ENCODE data around the gene IGFBP7.

Gene IGFBP7, protein sequence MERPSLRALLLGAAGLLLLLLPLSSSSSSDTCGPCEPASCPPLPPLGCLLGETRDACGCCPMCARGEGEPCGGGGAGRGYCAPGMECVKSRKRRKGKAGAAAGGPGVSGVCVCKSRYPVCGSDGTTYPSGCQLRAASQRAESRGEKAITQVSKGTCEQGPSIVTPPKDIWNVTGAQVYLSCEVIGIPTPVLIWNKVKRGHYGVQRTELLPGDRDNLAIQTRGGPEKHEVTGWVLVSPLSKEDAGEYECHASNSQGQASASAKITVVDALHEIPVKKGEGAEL

DNA sequence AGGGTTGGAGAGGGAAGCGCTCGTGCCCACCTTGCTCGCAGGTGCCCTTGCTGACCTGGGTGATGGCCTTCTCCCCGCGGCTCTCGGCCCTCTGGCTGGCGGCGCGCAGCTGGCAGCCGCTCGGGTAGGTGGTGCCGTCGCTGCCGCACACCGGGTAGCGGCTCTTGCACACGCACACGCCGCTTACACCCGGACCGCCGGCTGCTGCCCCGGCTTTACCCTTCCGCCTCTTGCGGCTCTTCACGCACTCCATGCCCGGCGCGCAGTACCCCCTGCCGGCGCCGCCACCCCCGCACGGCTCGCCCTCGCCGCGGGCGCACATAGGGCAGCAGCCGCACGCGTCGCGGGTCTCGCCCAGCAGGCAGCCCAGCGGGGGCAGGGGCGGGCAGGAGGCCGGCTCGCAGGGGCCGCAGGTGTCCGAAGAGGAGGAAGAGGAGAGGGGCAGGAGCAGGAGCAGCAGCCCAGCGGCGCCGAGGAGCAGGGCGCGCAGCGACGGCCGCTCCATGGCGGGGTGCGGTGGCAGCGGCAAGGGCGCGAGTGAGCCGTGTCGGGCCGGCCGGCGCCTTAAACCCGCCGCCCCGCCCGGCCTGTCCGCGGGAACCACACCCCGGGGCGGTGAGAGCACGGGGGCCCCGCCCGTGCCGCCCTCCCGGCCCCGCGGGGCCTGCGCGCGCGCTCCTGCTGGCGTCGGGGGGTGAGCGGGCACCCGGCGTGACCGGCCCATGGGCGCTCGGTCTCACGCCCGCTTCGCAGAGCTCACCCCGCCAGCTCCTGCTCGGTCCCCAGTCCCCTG lies at the start of gene IGFBP7:
TSS of gene IGFBP7 (minus strand) at position 539 of the 793 bp plus-strand sequence. CDS start at position 505, 34 bp downstream.
- TF ChIP-seq, protein P1, sequence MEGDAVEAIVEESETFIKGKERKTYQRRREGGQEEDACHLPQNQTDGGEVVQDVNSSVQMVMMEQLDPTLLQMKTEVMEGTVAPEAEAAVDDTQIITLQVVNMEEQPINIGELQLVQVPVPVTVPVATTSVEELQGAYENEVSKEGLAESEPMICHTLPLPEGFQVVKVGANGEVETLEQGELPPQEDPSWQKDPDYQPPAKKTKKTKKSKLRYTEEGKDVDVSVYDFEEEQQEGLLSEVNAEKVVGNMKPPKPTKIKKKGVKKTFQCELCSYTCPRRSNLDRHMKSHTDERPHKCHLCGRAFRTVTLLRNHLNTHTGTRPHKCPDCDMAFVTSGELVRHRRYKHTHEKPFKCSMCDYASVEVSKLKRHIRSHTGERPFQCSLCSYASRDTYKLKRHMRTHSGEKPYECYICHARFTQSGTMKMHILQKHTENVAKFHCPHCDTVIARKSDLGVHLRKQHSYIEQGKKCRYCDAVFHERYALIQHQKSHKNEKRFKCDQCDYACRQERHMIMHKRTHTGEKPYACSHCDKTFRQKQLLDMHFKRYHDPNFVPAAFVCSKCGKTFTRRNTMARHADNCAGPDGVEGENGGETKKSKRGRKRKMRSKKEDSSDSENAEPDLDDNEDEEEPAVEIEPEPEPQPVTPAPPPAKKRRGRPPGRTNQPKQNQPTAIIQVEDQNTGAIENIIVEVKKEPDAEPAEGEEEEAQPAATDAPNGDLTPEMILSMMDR (IDR thresholded peaks at IDR 0.05; ENCODE audit: low read depth, low read length), result no peak
- H3K4me3 ChIP-seq (ENCODE audit: low read depth, low read length), result peak within 1 kb of the TSS; percentile 89

DNA sequence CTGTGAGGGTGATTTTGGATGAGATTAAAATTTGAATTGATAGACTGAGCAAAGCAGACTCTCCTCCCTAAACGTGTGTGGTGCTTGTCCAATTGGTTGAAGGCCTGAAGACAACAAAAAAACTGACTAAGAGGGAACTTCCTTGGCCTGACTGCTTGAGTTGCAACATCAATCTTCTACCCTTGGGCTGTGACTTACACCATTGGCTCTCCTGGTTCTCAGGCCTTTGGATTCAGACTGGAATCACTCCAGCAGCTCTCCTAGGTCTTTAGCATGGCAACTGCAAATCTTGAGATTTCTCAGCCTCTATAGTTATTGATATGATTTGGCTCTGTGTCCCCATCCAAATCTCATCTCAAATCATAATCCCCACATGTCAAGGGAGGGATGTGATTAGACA lies 49.7 kb upstream of the IGFBP7 start:
- H3K4me3 ChIP-seq (ENCODE audit: low read depth, low read length), result no peak overlapping the region
- TF ChIP-seq, protein P1 (IDR thresholded peaks at IDR 0.05; ENCODE audit: low read depth, low read length), result no peak

DNA sequence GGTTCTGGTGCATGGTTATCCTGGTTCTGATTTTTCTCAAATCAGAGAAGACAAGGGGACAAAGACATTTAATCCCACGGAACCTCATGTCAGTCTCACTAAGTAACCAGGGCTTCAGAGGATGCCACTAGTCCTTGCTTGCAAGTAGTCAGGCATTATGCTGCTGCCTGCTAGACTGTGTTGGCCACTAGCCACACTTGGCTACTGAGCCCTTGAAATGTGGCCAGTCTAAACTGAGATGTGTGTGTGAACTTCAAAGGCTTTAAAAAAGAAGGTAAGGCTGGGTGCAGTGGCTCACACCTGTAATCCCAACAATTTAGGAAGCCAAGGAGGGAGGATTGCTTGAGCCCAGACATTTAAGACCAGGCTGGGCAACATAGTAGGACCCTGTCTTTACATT lies 48.6 kb upstream of the IGFBP7 start:
- TF ChIP-seq, protein P1 (IDR thresholded peaks at IDR 0.05; ENCODE audit: low read depth, low read length), result no peak
- no peak overlapping the region for H3K4me3 ChIP-seq (ENCODE audit: low read depth, low read length)

DNA sequence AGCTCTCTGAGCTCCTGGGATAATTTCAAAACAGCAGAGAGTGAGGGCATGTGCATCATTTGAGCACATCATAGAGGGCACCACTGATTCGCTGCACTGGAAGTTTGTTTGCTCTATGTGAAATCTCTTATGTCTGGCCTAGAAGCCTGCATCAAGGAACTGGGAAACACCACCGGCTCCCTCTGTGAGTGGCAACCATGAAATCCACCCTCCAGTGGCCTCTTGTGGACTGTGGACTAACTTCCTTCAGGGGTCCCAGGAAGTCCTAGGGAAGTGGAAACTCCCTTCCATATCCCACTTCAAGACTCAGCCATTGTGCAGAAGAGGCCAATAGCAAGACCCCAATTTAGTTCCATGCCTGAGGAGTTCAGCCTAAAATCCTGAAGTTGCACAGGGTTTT lies 48.0 kb upstream of the IGFBP7 start:
- H3K4me3 ChIP-seq (ENCODE audit: low read depth, low read length), result no peak overlapping the region
- TF ChIP-seq, protein P1 (IDR thresholded peaks at IDR 0.05; ENCODE audit: low read depth, low read length), result no peak

DNA sequence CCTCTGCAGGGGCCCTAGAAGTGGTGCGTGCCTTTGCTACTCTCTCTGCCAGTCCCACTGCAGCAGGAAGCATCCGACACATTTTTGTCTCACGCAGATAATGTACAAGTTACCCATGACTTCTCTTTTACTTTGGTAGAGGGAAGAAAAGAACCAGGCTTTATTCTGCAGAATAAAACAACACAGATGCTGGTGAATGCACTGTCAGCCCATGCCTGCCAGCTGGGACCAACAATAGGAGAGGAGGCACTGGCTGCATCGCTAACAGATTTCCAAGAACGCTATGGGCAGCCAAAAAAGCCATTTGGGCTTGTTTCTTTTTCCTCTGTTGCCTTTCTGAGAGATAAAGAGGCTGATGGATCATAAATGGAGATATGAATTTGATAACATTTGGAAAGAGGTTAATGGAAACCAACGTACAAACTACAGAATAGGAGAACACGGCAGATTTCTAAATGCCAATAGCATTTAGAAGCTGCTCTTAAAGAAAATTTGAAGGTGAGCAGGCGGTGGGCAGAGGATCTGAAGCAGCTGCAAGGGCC lies 47.5 kb upstream of the IGFBP7 start:
- no peak overlapping the region for H3K4me3 ChIP-seq (ENCODE audit: low read depth, low read length)
- TF ChIP-seq, protein P1 (IDR thresholded peaks at IDR 0.05; ENCODE audit: low read depth, low read length), result no peak

DNA sequence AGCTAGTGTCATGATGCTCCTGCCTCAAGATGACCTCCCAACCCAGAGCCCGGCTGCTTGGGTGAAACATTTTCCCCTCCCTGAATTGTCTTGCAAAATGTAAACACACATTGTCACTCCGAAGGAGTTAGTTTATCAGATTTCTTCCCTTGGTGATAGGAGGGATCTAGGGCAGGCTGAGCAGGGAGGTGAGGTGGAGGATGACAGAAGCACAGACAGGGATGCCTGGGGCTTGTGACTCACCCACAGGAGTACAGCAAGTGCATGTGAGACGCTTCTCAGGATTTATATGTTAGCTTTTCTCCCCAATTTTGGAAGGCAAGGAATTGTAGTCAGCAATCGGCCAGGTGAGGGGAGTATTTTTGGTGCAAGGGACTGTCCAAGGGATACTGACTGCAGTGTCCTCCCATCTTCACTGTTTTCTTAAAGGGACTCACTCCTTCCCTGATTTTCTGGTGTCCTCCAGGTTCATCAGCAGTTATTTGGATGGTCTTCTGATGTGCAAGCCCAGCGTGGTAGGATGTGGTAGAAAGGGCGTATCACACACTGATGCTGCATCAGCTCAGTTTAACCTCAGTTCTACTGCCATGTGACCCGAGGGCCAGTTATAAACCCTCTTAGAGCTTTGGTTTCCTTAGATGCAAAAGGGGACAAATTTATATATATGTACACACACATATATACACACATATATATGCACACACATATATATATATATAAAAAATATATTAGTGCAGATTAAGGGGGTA lies 46.2 kb upstream of the IGFBP7 start:
- TF ChIP-seq, protein P1 (IDR thresholded peaks at IDR 0.05; ENCODE audit: low read depth, low read length), result no peak
- no peak overlapping the region for H3K4me3 ChIP-seq (ENCODE audit: low read depth, low read length)

Measured in WI38 (cell line).